ENCODE measurements around the gene UXS1.

GRCh38 chr2:106143495-106144215 lies 50.4 kb downstream of the UXS1 start:
- TF ChIP-seq CTCF (IDR thresholded peaks at IDR 0.05) = no peak
- TF ChIP-seq POLR2AphosphoS5 (IDR thresholded peaks at IDR 0.05) = no peak
